Fibroblast of lung (primary cell): ENCODE results near the gene OLFML1. TPM values are rescaled to one million over a fixed set of nuclear protein-coding genes. Genes with fewer than 3 reads are reported as not detected.

Experiments used
- DNase-seq, 2 donors: peaks; one replicate each; pipeline versions ENCODE4 v3.0.0 to v3.0.0-alpha.2; 2010; ENCODE audit warnings: low read depth in 2 of 2
- H2AFZ ChIP-seq: 2 replicates; pipeline ENCODE4 v1.5.1; 2012; ENCODE audit warnings: low read length, control low read depth, inconsistent platforms
- H3K27ac ChIP-seq: 2 replicates; pipeline ENCODE4 v1.5.1; 2011; ENCODE audit warnings: low read length, control low read depth; ENCODE audit not compliant: insufficient read depth
- H3K27me3 ChIP-seq: 2 replicates; pipeline ENCODE4 v1.5.1; 2011; ENCODE audit warnings: mild to moderate bottlenecking, low read length; ENCODE audit not compliant: control insufficient read depth, insufficient read depth
- H3K36me3 ChIP-seq: 2 replicates; pipeline ENCODE4 v1.5.1; 2011; ENCODE audit warnings: low read length; ENCODE audit not compliant: control insufficient read depth, insufficient read depth
- H3K4me1 ChIP-seq: 2 replicates; pipeline ENCODE4 v1.5.1; 2011; ENCODE audit warnings: low read length; ENCODE audit not compliant: control insufficient read depth, insufficient read depth; ENCODE audit errors: extremely low read depth
- H3K4me2 ChIP-seq: 2 replicates; pipeline ENCODE4 v1.5.1; 2011; ENCODE audit warnings: low read length, control low read depth; ENCODE audit not compliant: insufficient read depth; ENCODE audit errors: extremely low read depth
- H3K4me3 ChIP-seq, 4 experiments: fragments of 200-600 bp in 1 of 4; sonication (generic) in 1 of 4; replicated peaks in 1 of 4; 2 replicates each; pipeline ENCODE4 v1.5.1; 2011 to 2016; ENCODE audit warnings: low read length in 4 of 4, low read depth in 3 of 4, mild to moderate bottlenecking in 3 of 4, control low read depth in 2 of 4, inconsistent platforms in 1 of 4, mixed read lengths in 1 of 4; ENCODE audit not compliant: insufficient read depth in 1 of 4; ENCODE audit errors: control extremely low read depth in 1 of 4
- H3K79me2 ChIP-seq: 2 replicates; pipeline ENCODE4 v1.5.1; 2012; ENCODE audit warnings: mild to moderate bottlenecking, low read length, inconsistent platforms; ENCODE audit not compliant: control insufficient read depth, insufficient read depth
- H3K9ac ChIP-seq: 2 replicates; pipeline ENCODE4 v1.5.1; 2011; ENCODE audit warnings: mild to moderate bottlenecking, low read length, control low read depth; ENCODE audit not compliant: insufficient read depth
- H3K9me3 ChIP-seq: 2 replicates; pipeline ENCODE4 v1.5.1; 2012; ENCODE audit warnings: low read depth, low read length; ENCODE audit not compliant: control insufficient read depth, insufficient read depth
- H4K20me1 ChIP-seq: 2 replicates; pipeline ENCODE4 v1.5.1; 2011; ENCODE audit warnings: low read length; ENCODE audit not compliant: control insufficient read depth, insufficient read depth; ENCODE audit errors: extremely low read depth
- EZH2 ChIP-seq: IDR thresholded peaks from 2 replicates; pipeline ENCODE4 v1.5.1; 2012; ENCODE audit warnings: low read length, control low read depth, mild to moderate bottlenecking; ENCODE audit errors: missing control alignments
- polyA plus RNA-seq, 2 donors: library from polyadenylated mRNA; depleted of rRNA in 1 of 2; stranded (reverse) in 1 of 2; unstranded in 1 of 2; fragments of >200 nt; gene quantifications; 2 replicates each; pipeline ENCODE4 v1.2.1, GENCODE V29; 2011 to 2012; ENCODE audit warnings: missing spikeins in 1 of 2
- total RNA-seq: library from RNA; depleted of rRNA; stranded (reverse); fragments of >200 nt; gene quantifications from 2 replicates; pipeline ENCODE4 v1.2.1, GENCODE V29; 2014
- TF ChIP-seq, protein P1 (sequence below), 2 donors: IDR thresholded peaks in 1 of 2; conservative IDR thresholded peaks in 1 of 2; 1 replicate in 1 of 2; 2 replicates in 1 of 2; pipeline ENCODE4 v1.5.1; 2011 to 2012; ENCODE audit warnings: low read length in 2 of 2, control low read depth in 1 of 2, inconsistent platforms in 1 of 2, low read depth in 1 of 2, mild to moderate bottlenecking in 1 of 2

The OLFML1 gene
- total and polyA plus RNA-seq, 2 donors (not counting 1 experiment from before 2014, with no cell fraction given), result 22.8 to 183 TPM

DNA sequence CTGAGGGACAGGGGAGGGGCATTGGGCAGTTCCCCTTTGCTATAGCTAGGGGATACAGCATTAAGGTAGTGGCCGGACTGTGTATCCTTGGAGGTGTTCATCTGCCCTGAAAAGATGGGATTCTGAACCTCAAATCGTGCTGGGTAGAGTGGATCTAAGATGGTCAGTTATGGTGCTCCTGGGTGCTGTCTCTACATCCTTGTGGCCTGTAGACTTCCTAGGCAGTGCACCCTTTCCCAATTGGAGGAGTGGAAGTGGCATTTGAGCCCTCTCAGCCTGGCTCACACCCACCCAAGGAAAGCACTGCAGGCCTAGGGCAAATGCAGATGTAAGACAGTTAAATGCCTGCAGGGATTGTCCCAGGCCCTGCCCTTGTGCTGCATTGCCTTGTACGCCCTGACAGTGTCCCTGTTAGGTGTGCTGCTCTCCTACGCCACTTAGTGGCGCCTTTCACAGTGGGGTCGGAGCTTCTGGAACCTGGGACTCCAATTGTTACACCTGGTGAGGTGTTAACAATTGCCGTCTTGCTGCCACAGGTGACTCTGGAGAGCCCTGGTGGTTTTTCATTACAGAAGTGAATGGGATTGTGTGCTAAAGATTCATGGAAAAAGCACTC, 63.5 kb downstream of the OLFML1 start:
- Histone ChIP-seq H3K9ac (no peak overlapping the region), H3K4me3 (no peak overlapping the region), H3K4me2 (no peak overlapping the region), H4K20me1 (no peaks in the 10 kb centered on the region), H3K36me3 (no peaks in the 10 kb centered on the region), H2AFZ (no peak overlapping the region), H3K27me3 (no peaks in the 10 kb centered on the region), H3K9me3 (no peaks in the 10 kb centered on the region), H3K4me1 (peaks cover 3% of the 10 kb centered on the region), H3K27ac (no peak overlapping the region), H3K79me2 (no peaks in the 10 kb centered on the region)
- no peak for DNase-seq
- TF ChIP-seq EZH2, result no peak
- TF ChIP-seq, protein P1, sequence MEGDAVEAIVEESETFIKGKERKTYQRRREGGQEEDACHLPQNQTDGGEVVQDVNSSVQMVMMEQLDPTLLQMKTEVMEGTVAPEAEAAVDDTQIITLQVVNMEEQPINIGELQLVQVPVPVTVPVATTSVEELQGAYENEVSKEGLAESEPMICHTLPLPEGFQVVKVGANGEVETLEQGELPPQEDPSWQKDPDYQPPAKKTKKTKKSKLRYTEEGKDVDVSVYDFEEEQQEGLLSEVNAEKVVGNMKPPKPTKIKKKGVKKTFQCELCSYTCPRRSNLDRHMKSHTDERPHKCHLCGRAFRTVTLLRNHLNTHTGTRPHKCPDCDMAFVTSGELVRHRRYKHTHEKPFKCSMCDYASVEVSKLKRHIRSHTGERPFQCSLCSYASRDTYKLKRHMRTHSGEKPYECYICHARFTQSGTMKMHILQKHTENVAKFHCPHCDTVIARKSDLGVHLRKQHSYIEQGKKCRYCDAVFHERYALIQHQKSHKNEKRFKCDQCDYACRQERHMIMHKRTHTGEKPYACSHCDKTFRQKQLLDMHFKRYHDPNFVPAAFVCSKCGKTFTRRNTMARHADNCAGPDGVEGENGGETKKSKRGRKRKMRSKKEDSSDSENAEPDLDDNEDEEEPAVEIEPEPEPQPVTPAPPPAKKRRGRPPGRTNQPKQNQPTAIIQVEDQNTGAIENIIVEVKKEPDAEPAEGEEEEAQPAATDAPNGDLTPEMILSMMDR (conservative IDR thresholded peaks at IDR 0.05 in 1 of 2, IDR thresholded peaks at IDR 0.05 in 1 of 2; ENCODE audit: low read depth in 1 of 2, low read length in 2 of 2), result no peak

DNA sequence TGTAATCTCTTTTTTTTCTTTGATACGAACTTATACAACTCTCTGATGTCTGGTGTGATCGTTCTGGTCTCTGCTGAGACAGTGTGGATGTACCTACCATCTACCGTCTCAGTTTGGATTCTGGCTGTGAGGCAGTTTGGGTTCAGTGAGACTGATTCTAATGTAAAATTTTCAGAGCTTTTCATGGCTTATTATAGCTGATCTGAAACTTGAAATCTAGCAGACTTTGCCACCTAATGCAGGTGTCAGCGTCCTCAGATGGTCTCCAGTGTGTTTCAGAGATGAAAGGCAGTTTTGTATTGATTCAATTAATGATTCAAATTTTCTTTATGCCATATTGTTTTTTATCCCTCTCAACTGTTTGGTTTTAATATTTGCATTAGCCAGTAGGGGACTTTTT, 64.4 kb downstream of the OLFML1 start:
- Histone ChIP-seq H3K9ac (no peak overlapping the region), H3K4me1 (peaks cover 3% of the 10 kb centered on the region), H3K36me3 (no peaks in the 10 kb centered on the region), H3K27ac (no peak overlapping the region), H3K79me2 (no peaks in the 10 kb centered on the region), H3K4me2 (no peak overlapping the region), H3K27me3 (no peaks in the 10 kb centered on the region), H3K4me3 (no peak overlapping the region), H4K20me1 (no peaks in the 10 kb centered on the region), H3K9me3 (no peaks in the 10 kb centered on the region), H2AFZ (no peak overlapping the region)
- DNase-seq, result no peak
- TF ChIP-seq, protein P1 (conservative IDR thresholded peaks at IDR 0.05 in 1 of 2, IDR thresholded peaks at IDR 0.05 in 1 of 2; ENCODE audit: low read depth in 1 of 2, low read length in 2 of 2), result no peak
- no peak for TF ChIP-seq EZH2

DNA sequence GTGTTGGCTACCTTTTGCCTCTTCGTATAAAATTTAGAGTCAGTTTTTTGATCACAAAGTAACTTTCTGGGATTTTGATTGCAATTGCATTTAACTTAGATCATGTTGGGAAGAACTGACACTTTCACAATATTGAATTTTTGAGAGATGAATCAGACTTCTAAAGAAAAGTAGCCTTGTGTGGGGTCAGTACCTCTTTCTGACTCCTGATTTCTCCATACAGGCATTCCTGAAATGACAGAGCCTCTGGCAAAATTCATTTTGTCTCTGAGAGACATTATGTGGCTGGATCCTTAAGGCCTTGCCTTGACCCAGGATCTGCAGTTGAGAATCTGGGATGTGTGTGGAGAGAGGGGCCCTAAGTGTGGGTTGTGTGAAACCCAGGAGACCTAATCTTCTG, 66.3 kb downstream of the OLFML1 start:
- H3K4me3 ChIP-seq, result no peak overlapping the region
- peaks cover 3% of the 10 kb centered on the region for H3K4me1 ChIP-seq
- no peak overlapping the region for H3K9ac ChIP-seq
- H3K27me3 ChIP-seq, result no peaks in the 10 kb centered on the region
- TF ChIP-seq, protein P1 (conservative IDR thresholded peaks at IDR 0.05 in 1 of 2, IDR thresholded peaks at IDR 0.05 in 1 of 2; ENCODE audit: low read depth in 1 of 2, low read length in 2 of 2), result no peak
- no peak for TF ChIP-seq EZH2
- H3K4me2 ChIP-seq, result no peak overlapping the region
- no peaks in the 10 kb centered on the region for H4K20me1 ChIP-seq
- DNase-seq, result peak; percentile 16 to 51
- no peaks in the 10 kb centered on the region for H3K9me3 ChIP-seq
- no peak overlapping the region for H2AFZ ChIP-seq
- H3K79me2 ChIP-seq, result no peaks in the 10 kb centered on the region
- no peak overlapping the region for H3K27ac ChIP-seq
- H3K36me3 ChIP-seq, result no peaks in the 10 kb centered on the region
